Measurements from ENCODE around the gene PHF21A. TPM values are rescaled to one million over a fixed set of nuclear protein-coding genes. Genes with fewer than 3 reads are reported as not detected.

Gene PHF21A
- total RNA-seq, result 10 to 100 TPM; 40.2 to 54.0 TPM
- long read RNA-seq, donor 1, partial matches to known transcripts, result 0 of 18 reads
- long read RNA-seq, donor 1, other reads (novel, unspliced or antisense), result 18 of 18 reads
- long read RNA-seq, donor 2, partial matches to known transcripts, result 3 of 15 reads
- long read RNA-seq, donor 2, other reads (novel, unspliced or antisense), result 12 of 15 reads

- DNase-seq (ENCODE audit: low spot score), result peak; percentile 97
- intact Hi-C loops (cut with DNase I), result no loop called here
Observed at GRCh38 chr11:46121301-46121723, at the start of gene PHF21A. Gene PHF21A (minus strand): TSS chr11:46121454. CDS start chr11:46084219, 37,235 bp downstream.

GRCh38 chr11:46170797-46171196, 49.5 kb upstream of the PHF21A start:
- intact Hi-C loops (cut with DNase I), result no loop called here

GRCh38 chr11:46162700-46163099, 41.4 kb upstream of the PHF21A start:
- intact Hi-C loops (cut with DNase I), result no loop called here

More at GRCh38 chr11:46170797-46171196, 49.5 kb upstream of the PHF21A start:
- DNase-seq (ENCODE audit: low spot score), result no peak

GRCh38 chr11:46161201-46161600, 39.9 kb upstream of the PHF21A start:
- DNase-seq (ENCODE audit: low spot score), result no peak
- intact Hi-C loops (cut with DNase I), result no loop called here

More at GRCh38 chr11:46162700-46163099, 41.4 kb upstream of the PHF21A start:
- no peak for DNase-seq (ENCODE audit: low spot score)

- intact Hi-C loops (cut with DNase I), result no loop called here
- DNase-seq (ENCODE audit: low spot score), result no peak
Observed at GRCh38 chr11:46160100-46160499, 38.8 kb upstream of the PHF21A start.

GRCh38 chr11:46159680-46160079, 38.4 kb upstream of the PHF21A start:
- no peak for DNase-seq (ENCODE audit: low spot score)

GRCh38 chr11:46149826-46150225, 28.6 kb upstream of the PHF21A start:
- intact Hi-C loops (cut with DNase I), result no loop called here
- no peak for DNase-seq (ENCODE audit: low spot score)

More at GRCh38 chr11:46159680-46160079, 38.4 kb upstream of the PHF21A start:
- intact Hi-C loops (cut with DNase I), result no loop called here

GRCh38 chr11:46149342-46149741, 28.1 kb upstream of the PHF21A start:
- intact Hi-C loops (cut with DNase I), result no loop called here
- DNase-seq (ENCODE audit: low spot score), result no peak

GRCh38 chr11:46144741-46145140, 23.5 kb upstream of the PHF21A start:
- intact Hi-C loops (cut with DNase I), result no loop called here
- DNase-seq (ENCODE audit: low spot score), result no peak

GRCh38 chr11:46143049-46143806, 22.0 kb upstream of the PHF21A start:
- intact Hi-C loops (cut with DNase I), result no loop called here
- DNase-seq (ENCODE audit: low spot score), result no peak

GRCh38 chr11:46142561-46142960, 21.3 kb upstream of the PHF21A start:
- intact Hi-C loops (cut with DNase I), result no loop called here

GRCh38 chr11:46141597-46141996, 20.3 kb upstream of the PHF21A start:
- intact Hi-C loops (cut with DNase I), result no loop called here
- DNase-seq (ENCODE audit: low spot score), result no peak

More at GRCh38 chr11:46142561-46142960, 21.3 kb upstream of the PHF21A start:
- DNase-seq (ENCODE audit: low spot score), result no peak

- intact Hi-C loops (cut with DNase I), result no loop called here
- no peak for DNase-seq (ENCODE audit: low spot score)
Observed at GRCh38 chr11:46134540-46134939, 13.3 kb upstream of the PHF21A start.

- DNase-seq (ENCODE audit: low spot score), result no peak
- intact Hi-C loops (cut with DNase I), result no loop called here
Observed at GRCh38 chr11:46134061-46134460, 12.8 kb upstream of the PHF21A start.

GRCh38 chr11:46133119-46133518, 11.9 kb upstream of the PHF21A start:
- no peak for DNase-seq (ENCODE audit: low spot score)
- intact Hi-C loops (cut with DNase I), result no loop called here

GRCh38 chr11:46130286-46130940, 9.2 kb upstream of the PHF21A start:
- intact Hi-C loops (cut with DNase I), result no loop called here
- no peak for DNase-seq (ENCODE audit: low spot score)

GRCh38 chr11:46129133-46129532, 7.9 kb upstream of the PHF21A start:
- intact Hi-C loops (cut with DNase I), result no loop called here

GRCh38 chr11:46127150-46127638, 5.9 kb upstream of the PHF21A start:
- DNase-seq (ENCODE audit: low spot score), result no peak
- intact Hi-C loops (cut with DNase I), result no loop called here

More at GRCh38 chr11:46129133-46129532, 7.9 kb upstream of the PHF21A start:
- DNase-seq (ENCODE audit: low spot score), result no peak

- intact Hi-C loops (cut with DNase I), result no loop called here
- no peak for DNase-seq (ENCODE audit: low spot score)
Observed at GRCh38 chr11:46125284-46125683, 4.0 kb upstream of the PHF21A start.

Data from posterior vena cava (tissue), 2 donors.